A172 (cell line): ENCODE data around the gene APOL1. TPM values are rescaled to one million over a fixed set of nuclear protein-coding genes. Genes with fewer than 3 reads are reported as not detected.
"Not testable (repeated sequence)": the region's sequence is repeated elsewhere in the genome, so short reads cannot be mapped to it uniquely, and the experiment has no call there.

ENCODE experiments used
- DNase-seq: peaks from one replicate; pipeline ENCODE4 v3.0.0-alpha.2; 2015; ENCODE audit warnings: low spot score
- total RNA-seq: library from RNA; depleted of rRNA; stranded (reverse); fragments of >200 nt; shearing (Covaris generic); gene quantifications from 2 replicates; pipeline ENCODE4 v1.2.3, GENCODE V29; 2014

APOL1 gene
- total RNA-seq, 1 experiment from 2014 or later = 10.7 TPM

GRCh38 chr22:36244522-36245391 is 8.2 kb upstream of the APOL1 start:
- DNase-seq = no peak

GRCh38 chr22:36245805-36246356 is 7.1 kb upstream of the APOL1 start:
- DNase-seq = no peak

GRCh38 chr22:36246718-36247117 is 6.2 kb upstream of the APOL1 start:
- DNase-seq = no peak

GRCh38 chr22:36247955-36248354 is 5.0 kb upstream of the APOL1 start:
- no peak for DNase-seq

GRCh38 chr22:36249160-36249559 is 3.8 kb upstream of the APOL1 start:
- no peak for DNase-seq

- not testable (repeated sequence) for DNase-seq
Observed at GRCh38 chr22:36250292-36250960, 2.5 kb upstream of the APOL1 start.

- DNase-seq = not testable (repeated sequence)
Observed at GRCh38 chr22:36251979-36252608, 839 bp upstream of the APOL1 start.

GRCh38 chr22:36253523-36254490 is 874 bp downstream of the APOL1 start:
- DNase-seq = no peak

GRCh38 chr22:36255572-36255971 is 2.6 kb downstream of the APOL1 start:
- DNase-seq = not testable (repeated sequence)

GRCh38 chr22:36256478-36256877 is 3.5 kb downstream of the APOL1 start:
- DNase-seq = no peak

GRCh38 chr22:36257308-36257707 is 4.4 kb downstream of the APOL1 start:
- DNase-seq = no peak

GRCh38 chr22:36257948-36258670 is 5.2 kb downstream of the APOL1 start:
- DNase-seq = no peak

- no peak for DNase-seq
Observed at GRCh38 chr22:36258701-36259614, 6.0 kb downstream of the APOL1 start.

- no peak for DNase-seq
Observed at GRCh38 chr22:36259615-36260300, 6.8 kb downstream of the APOL1 start.

- DNase-seq = not testable (repeated sequence)
Observed at GRCh38 chr22:36261675-36262074, 8.7 kb downstream of the APOL1 start.

- DNase-seq = not testable (repeated sequence)
Observed at GRCh38 chr22:36262307-36262706, 9.4 kb downstream of the APOL1 start.

- DNase-seq = not testable (repeated sequence)
Observed at GRCh38 chr22:36263216-36263673, 10.3 kb downstream of the APOL1 start.

GRCh38 chr22:36263886-36264664 is 11.1 kb downstream of the APOL1 start:
- not testable (repeated sequence) for DNase-seq
